Activated gamma-delta T cell treated with Interleukin-2 at 50 U/mL for 16 hours (primary cell): ENCODE measurements around the gene COLEC12.
"Not testable (repeated sequence)": the region's sequence is repeated elsewhere in the genome, so short reads cannot be mapped to it uniquely, and the experiment has no call there.

Experiments
- DNase-seq: peaks from one replicate; pipeline ENCODE4 v3.0.0-alpha.2; 2020

Gene COLEC12

GRCh38 chr18:407191-407590, 93.3 kb downstream of the COLEC12 start:
- DNase-seq, result no peak

DNA sequence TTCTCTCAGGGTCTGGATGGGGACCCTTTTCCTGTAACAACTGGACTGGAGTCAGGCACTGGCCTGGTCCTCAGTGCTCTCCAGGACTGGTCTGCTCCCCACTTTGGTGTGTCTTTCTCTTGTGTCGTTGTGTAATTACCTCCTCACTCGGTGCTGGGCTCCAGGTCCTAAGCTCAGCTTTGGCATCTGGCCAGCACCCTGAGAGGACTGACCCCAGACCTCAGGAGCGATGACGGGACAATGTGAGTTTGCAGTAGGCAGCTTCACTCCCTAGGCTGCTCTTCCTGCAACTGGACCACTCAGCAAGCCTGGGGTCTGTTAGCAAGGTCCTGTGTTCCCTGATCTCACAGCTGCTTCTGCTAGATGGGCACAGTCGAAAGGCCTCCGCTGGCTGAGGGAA, 93.8 kb downstream of the COLEC12 start:
- DNase-seq, result no peak

DNA sequence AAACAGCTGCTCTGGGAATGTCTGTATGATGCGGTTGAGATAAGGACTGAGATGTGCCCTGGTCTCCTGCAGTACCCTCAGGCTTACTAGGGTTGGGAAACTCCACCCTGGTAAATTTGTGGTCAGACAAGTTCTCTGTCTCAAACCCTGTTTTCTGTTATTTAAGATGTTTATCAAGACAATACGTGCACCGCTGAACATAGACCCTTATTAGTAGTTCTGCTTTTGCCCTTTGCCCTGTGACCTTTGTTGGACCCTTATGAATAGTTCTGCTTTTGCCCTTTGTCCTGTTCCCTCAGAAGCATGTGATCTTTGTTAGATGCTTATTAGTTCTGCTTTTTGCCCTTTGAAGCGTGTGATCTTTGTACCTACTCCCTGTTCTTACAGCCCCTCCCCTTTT, 95.5 kb downstream of the COLEC12 start:
- DNase-seq, result not testable (repeated sequence)

DNA sequence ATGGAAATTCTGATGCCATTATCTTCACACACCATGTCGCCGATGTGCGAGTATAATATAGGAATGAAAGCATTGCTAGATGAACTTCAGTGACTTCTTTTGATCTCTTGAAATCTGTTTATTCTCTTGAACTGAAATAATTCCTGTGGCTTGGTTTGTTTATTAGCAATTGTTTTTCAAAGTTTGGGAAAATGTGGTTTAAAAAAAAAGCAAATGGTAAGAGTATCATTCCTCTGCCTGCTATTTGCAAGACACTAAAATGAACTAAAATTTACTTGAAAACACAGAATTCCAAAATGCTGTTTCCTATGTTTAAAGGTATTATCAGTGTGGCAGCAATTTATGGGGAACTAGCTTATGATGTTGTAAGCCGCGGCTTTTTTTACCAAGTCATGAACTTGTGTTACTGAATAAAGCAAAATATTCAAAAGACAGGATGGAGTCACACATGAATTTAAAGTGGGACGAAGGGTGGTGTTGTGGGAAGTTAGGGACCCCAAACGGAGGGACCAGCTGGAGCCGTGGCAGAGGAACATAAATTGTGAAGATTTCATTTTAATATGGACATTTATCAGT, 96.4 kb downstream of the COLEC12 start:
- no peak for DNase-seq

DNA sequence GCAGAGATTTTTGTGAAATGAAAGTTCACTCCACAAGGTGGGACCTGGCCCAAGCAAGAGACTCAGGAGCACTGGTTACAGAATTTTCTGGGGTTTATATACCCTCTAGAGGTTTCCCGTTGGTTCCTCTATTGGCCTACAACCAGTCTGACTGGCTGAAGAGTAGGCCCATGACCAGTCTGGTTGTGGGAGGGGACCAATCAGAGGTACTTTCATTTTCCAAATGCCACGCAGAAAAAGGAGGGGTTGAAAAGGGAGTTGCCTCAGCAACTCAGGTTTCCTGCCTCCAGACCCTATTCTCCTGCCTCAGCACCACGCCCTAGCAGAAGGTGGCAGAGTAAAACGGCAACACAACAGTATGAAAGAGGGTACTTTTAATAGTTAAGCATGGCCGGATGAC, 98.4 kb downstream of the COLEC12 start:
- DNase-seq, result no peak

DNA sequence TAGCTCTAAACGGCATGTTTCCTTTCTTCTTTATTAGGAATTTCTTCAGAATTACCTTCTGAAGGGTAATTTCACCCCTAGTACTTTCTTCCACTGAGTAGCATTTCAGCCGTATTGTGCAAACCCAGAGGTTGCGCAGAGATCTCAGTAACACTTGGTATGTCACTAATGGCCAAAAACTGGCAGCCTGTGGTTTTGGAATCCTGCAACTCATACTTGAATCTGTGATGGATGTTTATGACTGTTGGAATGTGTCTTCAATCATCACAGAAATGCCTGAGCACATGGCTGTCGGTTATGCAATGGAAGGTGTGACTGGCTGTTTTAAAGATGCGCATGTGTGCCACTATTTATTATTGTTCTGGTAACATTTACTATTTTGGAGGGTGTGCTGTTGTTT, 100.0 kb downstream of the COLEC12 start:
- no peak for DNase-seq

DNA sequence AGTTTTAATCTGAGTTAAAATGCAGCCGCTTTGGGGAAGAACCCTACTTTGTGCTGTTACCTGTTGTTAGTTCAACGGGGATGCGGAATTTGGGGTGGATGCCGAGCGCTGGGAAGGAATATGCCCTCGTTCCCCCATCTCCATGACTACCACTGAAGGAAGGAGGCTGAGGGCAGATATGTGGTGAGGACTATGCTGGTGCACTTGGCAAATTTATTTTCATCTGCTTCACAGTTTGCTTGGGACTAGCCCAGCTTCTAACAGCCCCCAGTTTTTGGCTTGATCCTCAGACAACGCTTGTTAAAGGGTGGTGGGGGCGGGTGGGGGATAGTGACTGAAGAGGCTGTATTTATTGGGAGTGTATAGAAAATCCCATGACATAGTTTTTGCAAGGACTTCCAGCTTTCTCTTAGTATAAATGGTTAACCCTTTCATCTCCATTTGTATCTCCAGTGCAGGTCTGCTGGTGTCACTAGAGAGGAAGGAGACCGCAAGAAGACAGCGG, 100.8 kb downstream of the COLEC12 start:
- DNase-seq, result no peak

DNA sequence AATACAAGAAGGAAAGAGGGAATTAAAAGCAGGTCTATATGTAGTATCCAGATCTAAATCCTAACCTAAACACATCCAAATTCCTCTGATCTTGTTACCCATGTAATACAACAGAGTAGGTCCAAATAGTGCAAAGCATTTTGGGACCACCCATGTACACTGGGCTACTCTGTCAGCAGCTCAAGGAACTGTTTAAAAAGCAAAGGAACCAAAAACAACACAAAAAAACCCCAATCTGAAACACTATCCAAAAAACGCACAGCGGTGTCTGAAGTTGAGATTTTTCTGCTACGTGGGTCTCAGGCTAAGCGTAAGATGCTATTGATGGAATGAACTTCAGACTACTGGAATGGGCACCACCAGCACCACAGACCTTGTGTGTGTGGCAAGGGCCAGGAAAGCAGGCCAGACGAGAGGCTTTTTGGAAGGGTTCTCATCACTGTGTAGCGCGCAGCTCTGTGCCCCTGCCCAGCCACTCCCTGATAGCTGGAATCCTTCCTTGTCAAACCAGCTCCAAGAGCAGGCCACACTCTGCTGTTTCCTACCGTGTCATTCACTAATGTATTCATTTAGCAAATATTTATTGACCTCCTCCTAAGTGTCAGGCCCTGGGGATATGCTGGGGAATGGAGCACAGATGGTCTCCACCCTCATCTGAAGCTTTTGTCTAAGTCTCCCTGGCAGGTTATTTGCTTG, 101.4 kb downstream of the COLEC12 start:
- DNase-seq, result no peak

GRCh38 chr18:396556-396955, 103.9 kb downstream of the COLEC12 start:
- no peak for DNase-seq

DNA sequence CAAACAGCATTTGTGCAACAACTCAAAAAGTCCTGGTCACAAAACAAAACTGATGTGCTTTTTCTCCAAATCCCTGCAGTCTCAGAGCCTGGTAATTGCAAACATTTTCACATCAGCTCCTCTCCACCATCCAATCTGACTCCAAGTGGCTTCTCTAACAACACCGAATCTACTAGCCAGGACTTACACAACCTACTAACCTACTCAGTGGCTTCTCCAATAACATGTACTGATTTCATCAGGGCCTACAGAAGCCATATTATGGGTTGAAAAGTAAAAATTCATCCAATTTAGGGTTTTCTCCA, 104.3 kb downstream of the COLEC12 start:
- no peak for DNase-seq

GRCh38 chr18:395456-396250, 104.8 kb downstream of the COLEC12 start:
- no peak for DNase-seq

DNA sequence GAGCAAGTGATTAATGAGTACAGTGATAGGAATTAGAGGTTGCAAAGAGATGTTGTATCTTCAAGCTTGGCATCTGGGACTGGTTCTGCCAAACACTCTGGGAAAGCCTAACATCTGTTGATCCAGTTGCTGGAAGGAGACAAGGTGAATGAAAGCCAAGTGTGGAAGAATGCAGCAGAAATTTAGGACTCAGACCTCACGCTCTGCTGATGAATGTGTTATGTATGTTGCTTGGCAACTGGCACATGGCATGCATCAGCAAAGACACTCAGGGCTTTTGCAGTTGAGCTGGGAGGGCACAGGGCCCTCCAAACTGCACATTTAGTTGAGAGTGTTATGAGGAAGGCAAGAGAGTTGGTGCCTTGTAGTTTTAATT, 105.5 kb downstream of the COLEC12 start:
- DNase-seq, result no peak

- no peak for DNase-seq
Measured at GRCh38 chr18:394262-394986, 106.1 kb downstream of the COLEC12 start.

- no peak for DNase-seq
Measured at GRCh38 chr18:393574-393957, 106.9 kb downstream of the COLEC12 start.

- DNase-seq, result no peak
Measured at GRCh38 chr18:392928-393573, 107.5 kb downstream of the COLEC12 start.

GRCh38 chr18:390741-391478, 109.6 kb downstream of the COLEC12 start:
- no peak for DNase-seq

DNA sequence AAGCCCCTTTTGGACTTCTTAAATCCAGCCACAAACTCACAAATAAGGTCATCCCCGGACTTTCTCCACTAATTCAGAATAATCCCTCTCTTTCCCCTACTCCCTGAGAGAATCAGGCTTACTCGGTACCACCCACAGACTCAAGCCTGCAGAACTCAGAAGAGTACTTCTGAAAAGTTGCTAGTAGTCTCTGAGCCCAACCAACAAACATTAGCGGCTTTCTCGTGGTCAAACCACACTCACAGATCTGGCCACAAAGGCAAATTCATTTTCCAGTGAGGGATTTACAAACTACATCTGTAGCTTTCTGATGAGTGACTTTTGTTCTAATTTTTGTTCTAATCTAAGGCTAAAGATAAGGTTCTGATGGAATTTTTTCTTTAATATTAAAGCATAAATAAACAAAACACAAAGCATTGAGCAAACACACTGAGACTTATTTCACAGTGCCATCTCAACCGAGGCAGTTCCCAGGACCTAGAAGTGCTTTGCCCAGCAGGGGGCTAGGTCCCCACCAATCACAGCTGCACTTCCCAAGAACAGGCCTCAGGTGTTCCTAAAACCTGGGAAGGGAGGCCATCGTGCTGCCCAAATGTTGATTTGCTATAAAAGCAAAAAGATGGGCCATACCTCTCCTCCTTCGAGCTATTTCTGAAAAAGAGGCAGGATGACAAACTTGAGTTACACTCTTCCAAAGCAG, 110.7 kb downstream of the COLEC12 start:
- no peak for DNase-seq

- no peak for DNase-seq
Measured at GRCh38 chr18:388200-388599, 112.3 kb downstream of the COLEC12 start.

DNA sequence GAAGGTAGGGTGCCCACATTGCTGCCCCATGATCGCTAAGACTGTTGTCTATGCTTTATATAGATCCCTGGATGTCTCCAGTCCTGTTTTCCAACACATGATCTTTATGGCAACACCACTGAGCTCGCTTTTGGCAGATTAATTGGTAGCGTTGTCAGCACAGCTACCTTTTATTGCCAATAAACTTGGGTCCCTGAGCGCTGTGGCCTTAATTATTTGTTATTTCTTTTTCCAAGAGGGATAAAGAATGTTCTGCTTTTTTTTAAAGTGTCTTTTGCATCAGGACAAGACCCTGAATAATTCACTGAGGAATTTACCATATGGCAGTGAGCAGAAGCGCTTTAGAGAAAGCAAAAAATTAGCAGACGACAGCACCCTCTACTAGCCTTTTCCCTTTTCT, 113.5 kb downstream of the COLEC12 start:
- DNase-seq, result no peak

- DNase-seq, result no peak
Measured at GRCh38 chr18:384897-385296, 115.6 kb downstream of the COLEC12 start.

- DNase-seq, result no peak
Measured at GRCh38 chr18:383135-383534, 117.4 kb downstream of the COLEC12 start.
